Endodermal cell (in vitro differentiated cells): ENCODE data around the gene PCSK4. TPM values are rescaled to one million over a fixed set of nuclear protein-coding genes. Genes with fewer than 3 reads are reported as not detected.
"Not testable (repeated sequence)": the region's sequence is repeated elsewhere in the genome, so short reads cannot be mapped to it uniquely, and the experiment has no call there.

Experiments
- DNase-seq: peaks from one replicate; pipeline ENCODE4 v3.0.0-alpha.2; 2017
- H3K27ac ChIP-seq: 2 replicates; pipeline ENCODE4 v1.5.1; 2013; ENCODE audit warnings: mild to moderate bottlenecking, low read depth, low read length, moderate library complexity
- H3K27me3 ChIP-seq: 2 replicates; pipeline ENCODE4 v1.6.1; 2013; ENCODE audit warnings: mild to moderate bottlenecking, low read length, moderate library complexity; ENCODE audit not compliant: insufficient read depth, control insufficient read depth, poor library complexity, severe bottlenecking
- H3K36me3 ChIP-seq: 2 replicates; pipeline ENCODE4 v1.7.0; 2013; ENCODE audit warnings: mild to moderate bottlenecking, low read length, moderate library complexity; ENCODE audit not compliant: control insufficient read depth, insufficient read depth
- H3K4me1 ChIP-seq: one replicate; pipeline ENCODE4 v1.7.0; 2013; ENCODE audit warnings: low read length; ENCODE audit not compliant: control insufficient read depth, insufficient read depth
- H3K4me3 ChIP-seq: 2 replicates; pipeline ENCODE4 v1.5.1; 2013; ENCODE audit warnings: mild to moderate bottlenecking, low read length, moderate library complexity
- H3K9ac ChIP-seq: 2 replicates; pipeline ENCODE4 v1.6.1; 2013; ENCODE audit warnings: mild to moderate bottlenecking, low read length, moderate library complexity; ENCODE audit not compliant: poor library complexity, severe bottlenecking; ENCODE audit errors: extremely low read depth
- H3K9me3 ChIP-seq: 2 replicates; pipeline ENCODE4 v1.6.1; 2013; ENCODE audit warnings: mild to moderate bottlenecking, low read length, moderate library complexity; ENCODE audit not compliant: control insufficient read depth
- H3K27ac Mint-ChIP-seq: 2 replicates; pipeline ENCODE4 v1.8.0; 2020; ENCODE audit warnings: mixed read lengths
- H3K27me3 Mint-ChIP-seq: 2 replicates; pipeline ENCODE4 v1.8.0; 2021; ENCODE audit warnings: mild to moderate bottlenecking, mixed read lengths; ENCODE audit not compliant: insufficient read depth
- H3K36me3 Mint-ChIP-seq: 2 replicates; pipeline ENCODE4 v1.8.0; 2020; ENCODE audit warnings: low read depth, mixed read lengths
- H3K4me1 Mint-ChIP-seq: 2 replicates; pipeline ENCODE4 v1.8.0; 2020; ENCODE audit warnings: mixed read lengths
- H3K4me3 Mint-ChIP-seq: 2 replicates; pipeline ENCODE4 v1.8.0; 2020; ENCODE audit warnings: mild to moderate bottlenecking, moderate library complexity, mixed read lengths
- H3K9me3 Mint-ChIP-seq: 2 replicates; pipeline ENCODE4 v1.8.0; 2020; ENCODE audit warnings: mild to moderate bottlenecking, mixed read lengths
- CTCF ChIP-seq: fragments of 200-600 bp; sonication (generic); conservative IDR thresholded peaks from 2 replicates; pipeline ENCODE4 v1.5.0; 2021; ENCODE audit warnings: antibody characterized with exemption, mild to moderate bottlenecking
- WGBS, 2 experiments: methylation state at CpG; one replicate each; pipeline versions ENCODE4 v1.1.5 to v1.1.7; 2013; ENCODE audit warnings: missing lambda C conversion rate in 2 of 2, mixed read lengths in 1 of 2; ENCODE audit not compliant: insufficient coverage in 1 of 2, insufficient read length in 1 of 2; 5-methylcytosine and 5-hydroxymethylcytosine counted together
- total RNA-seq, 2 donors: library from RNA; stranded (reverse); fragmentation: NEBNext Ultra II Directional in 1 of 2; extraction: Animal tissue kit (Norgen Biotek cat#: 25700) in 1 of 2; gene quantifications; 2 replicates in 1 of 2; 3 replicates in 1 of 2; pipeline ENCODE4 v1.2.1, GENCODE V29; 2021

PCSK4 gene
- total RNA-seq, 2 donors from 2014 or later, result 25.2 to 31.6 TPM

DNA sequence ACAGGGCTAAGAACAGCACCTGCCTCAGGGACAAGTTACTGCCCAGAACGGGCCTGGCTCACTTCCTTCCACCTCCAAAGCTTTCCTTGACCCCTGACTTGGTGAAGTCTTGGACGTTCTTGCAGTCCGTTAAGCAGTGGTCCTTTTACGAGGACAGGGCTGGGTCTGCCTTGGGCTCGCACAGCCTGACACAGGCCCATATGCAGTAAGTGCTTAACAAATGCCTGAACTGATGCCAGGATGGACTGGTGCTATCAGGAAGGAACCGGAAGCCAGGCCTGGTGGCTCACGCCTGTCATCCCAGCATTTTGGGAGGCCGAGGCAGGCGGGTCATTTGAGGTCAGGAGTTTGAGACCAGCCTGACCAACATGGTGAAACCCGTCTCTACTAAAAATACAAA lies 31.9 kb upstream of the PCSK4 start:
- Mint-ChIP-seq H3K27me3 (peaks cover 72% of the 10 kb centered on the region), H3K36me3 (no peaks in the 10 kb centered on the region), H3K4me1 (peaks cover 3% of the 10 kb centered on the region), H3K4me3 (no peak overlapping the region), H3K27ac (no peak overlapping the region), H3K9me3 (no peaks in the 10 kb centered on the region)
- no peaks in the 10 kb centered on the region for H3K9me3 ChIP-seq
- no peak overlapping the region for H3K9ac ChIP-seq
- no peak for TF ChIP-seq CTCF
- H3K27ac ChIP-seq, result no peak overlapping the region
- no peak overlapping the region for H3K4me3 ChIP-seq
- peaks cover 57% of the 10 kb centered on the region for H3K27me3 ChIP-seq
- 84 to 85% methylated on average over 8 to 9 of the region's 10 CpGs for WGBS, 2 experiments
- DNase-seq, result no peak
- H3K36me3 ChIP-seq, result no peaks in the 10 kb centered on the region
- H3K4me1 ChIP-seq, result no peaks in the 10 kb centered on the region

- Mint-ChIP-seq H3K4me3 (no peak overlapping the region), H3K27me3 (peaks cover 74% of the 10 kb centered on the region), H3K36me3 (no peaks in the 10 kb centered on the region), H3K9me3 (peaks cover 1% of the 10 kb centered on the region), H3K27ac (no peak overlapping the region), H3K4me1 (peaks cover 3% of the 10 kb centered on the region)
- Histone ChIP-seq H3K9me3 (no peaks in the 10 kb centered on the region), H3K4me1 (no peaks in the 10 kb centered on the region), H3K9ac (no peak overlapping the region), H3K27me3 (peaks cover 55% of the 10 kb centered on the region), H3K36me3 (no peaks in the 10 kb centered on the region), H3K4me3 (no peak overlapping the region), H3K27ac (no peak overlapping the region)
- no peak for DNase-seq
- TF ChIP-seq CTCF, result no peak
- WGBS, 2 experiments, result 80 to 86% methylated on average over 8 to 14 of the region's 14 CpGs
These were observed 31.5 kb upstream of the PCSK4 start for GRCh38 chr19:1521636-1522035.

DNA sequence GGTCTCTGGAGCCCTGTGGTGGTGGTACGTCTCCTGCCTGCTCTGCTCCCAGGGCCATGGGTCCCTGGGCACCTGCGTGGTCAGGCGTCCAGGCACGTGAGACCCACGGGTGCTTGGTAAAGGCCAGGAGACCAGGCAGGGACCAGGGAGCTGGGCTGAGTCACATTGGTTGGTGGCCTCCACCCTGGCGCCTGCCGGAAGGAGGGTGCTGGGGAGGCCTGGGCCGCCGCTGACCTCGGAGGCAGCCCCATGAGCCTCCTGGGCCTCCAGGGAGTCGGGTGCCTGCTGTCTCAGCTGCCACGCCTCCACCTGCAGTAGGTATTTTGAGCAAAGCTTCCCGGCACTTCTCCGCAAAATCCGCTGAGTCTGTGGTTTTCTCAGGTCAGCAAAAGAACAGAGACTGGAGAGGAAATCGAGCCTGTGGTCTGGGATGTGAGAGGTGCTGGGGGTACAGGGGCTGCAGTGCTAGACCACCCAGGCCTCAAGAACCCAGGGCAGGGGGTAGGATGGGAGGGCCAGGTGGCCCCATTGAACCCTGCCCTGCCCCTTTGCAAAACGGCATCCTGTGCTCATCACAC lies 30.1 kb upstream of the PCSK4 start:
- peaks cover 3% of the 10 kb centered on the region for H3K4me1 Mint-ChIP-seq
- no peak for TF ChIP-seq CTCF
- no peaks in the 10 kb centered on the region for H3K4me1 ChIP-seq
- H3K36me3 Mint-ChIP-seq, result no peaks in the 10 kb centered on the region
- 84 to 88% methylated on average over 10 to 17 of the region's 17 CpGs for WGBS, 2 experiments
- H3K4me3 ChIP-seq, result no peak overlapping the region
- H3K27ac ChIP-seq, result no peak overlapping the region
- no peak overlapping the region for H3K27ac Mint-ChIP-seq
- peaks cover 3% of the 10 kb centered on the region for H3K9me3 Mint-ChIP-seq
- H3K9me3 ChIP-seq, result no peaks in the 10 kb centered on the region
- peaks cover 42% of the 10 kb centered on the region for H3K27me3 ChIP-seq
- no peak overlapping the region for H3K9ac ChIP-seq
- no peak for DNase-seq
- no peaks in the 10 kb centered on the region for H3K36me3 ChIP-seq
- no peak overlapping the region for H3K4me3 Mint-ChIP-seq
- H3K27me3 Mint-ChIP-seq, result peaks cover 72% of the 10 kb centered on the region

DNA sequence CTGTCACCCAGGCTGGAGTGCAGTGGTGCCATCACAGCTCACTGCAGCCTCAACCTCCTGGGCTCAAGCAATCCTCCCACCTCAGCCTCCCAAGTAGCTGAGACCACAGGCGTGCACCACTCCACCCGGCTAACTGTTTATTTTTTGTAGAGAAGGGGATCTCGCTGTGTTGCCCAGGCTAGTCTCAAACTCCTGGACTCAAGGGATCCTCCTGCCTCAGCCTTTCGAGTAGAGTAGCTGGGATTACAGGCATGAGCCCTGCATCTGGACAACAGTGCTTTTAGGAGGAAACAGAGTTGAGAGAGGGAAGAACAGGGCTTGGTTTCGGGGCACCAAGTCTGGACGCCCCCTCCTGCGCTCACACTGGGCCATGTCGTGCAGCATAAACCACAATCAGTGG lies 29.7 kb upstream of the PCSK4 start:
- not testable (repeated sequence) for H3K27ac ChIP-seq, H3K36me3 ChIP-seq, H3K4me3 ChIP-seq, H3K9ac ChIP-seq, H3K9me3 ChIP-seq, H3K4me1 ChIP-seq, H3K4me3 Mint-ChIP-seq, H3K36me3 Mint-ChIP-seq, H3K4me1 Mint-ChIP-seq, H3K27ac Mint-ChIP-seq, H3K9me3 Mint-ChIP-seq, DNase-seq
- 84 to 98% methylated on average over 7 to 8 of the region's 8 CpGs for WGBS, 2 experiments
- peaks cover 70% of the 10 kb centered on the region for H3K27me3 Mint-ChIP-seq
- H3K27me3 ChIP-seq, result peaks cover 42% of the 10 kb centered on the region
